Measurements from ENCODE around the gene SLC8B1. TPM values are rescaled to one million over a fixed set of nuclear protein-coding genes. Genes with fewer than 3 reads are reported as not detected.

SLC8B1 gene
- total RNA-seq, 4 donors from 2014 or later = 19.6 to 31.9 (median 28.5) TPM

GRCh38 chr12:113370923-113371682 lies 36.2 kb upstream of the SLC8B1 start:
- H3K36me3 ChIP-seq = peaks cover 8 to 67% (median 10%) of the 10 kb centered on the region in 3 donors
- no peak overlapping the region for H3K4me3 ChIP-seq
- no peaks in the 10 kb centered on the region for H3K4me1 ChIP-seq
- H3K27me3 ChIP-seq = no peaks in the 10 kb centered on the region
- 56 to 78% methylated on average over 5 of the region's 7 CpGs for WGBS, 2 donors
- no peaks in the 10 kb centered on the region for H3K9me3 ChIP-seq
- TF ChIP-seq POLR2A (IDR thresholded peaks at IDR 0.05) = no peak
- no peak for TF ChIP-seq CTCF (IDR thresholded peaks at IDR 0.05)
- intact Hi-C loops (cut with DNase I) = no loop called here
- H3K27ac ChIP-seq = no peak overlapping the region
- no peak for DNase-seq

GRCh38 chr12:113369391-113369985 lies 34.6 kb upstream of the SLC8B1 start:
- Histone ChIP-seq H3K9me3 (no peaks in the 10 kb centered on the region), H3K27me3 (no peaks in the 10 kb centered on the region), H3K36me3 (peaks cover 0 to 55% (median 5%) of the 10 kb centered on the region in 3 donors), H3K27ac (no peak overlapping the region), H3K4me3 (no peak overlapping the region), H3K4me1 (no peaks in the 10 kb centered on the region)
- DNase-seq = no peak
- intact Hi-C loops (cut with DNase I) = no loop called here
- WGBS, 2 donors = 72 to 75% methylated on average over 6 of the region's 6 CpGs
- TF ChIP-seq POLR2A (IDR thresholded peaks at IDR 0.05) (no peak), CTCF (IDR thresholded peaks at IDR 0.05) (no peak)

GRCh38 chr12:113368331-113368730 lies 33.4 kb upstream of the SLC8B1 start:
- Histone ChIP-seq H3K27me3 (no peaks in the 10 kb centered on the region), H3K4me3 (no peak overlapping the region), H3K36me3 (peaks cover 0 to 52% (median 5%) of the 10 kb centered on the region in 3 donors), H3K9me3 (no peaks in the 10 kb centered on the region), H3K4me1 (no peaks in the 10 kb centered on the region), H3K27ac (no peak overlapping the region)
- TF ChIP-seq CTCF (IDR thresholded peaks at IDR 0.05) = no peak
- no peak for TF ChIP-seq POLR2A (IDR thresholded peaks at IDR 0.05)
- intact Hi-C loops (cut with DNase I) = no loop called here
- 100% methylated on average over 1 of the region's 4 CpGs; no CpG with 5 or more reads in 1 of the 2 donors for WGBS, 2 donors
- no peak for DNase-seq

GRCh38 chr12:113366827-113367226 lies 31.9 kb upstream of the SLC8B1 start:
- intact Hi-C loops (cut with DNase I) = no loop called here
- TF ChIP-seq POLR2A (IDR thresholded peaks at IDR 0.05) (no peak), CTCF (IDR thresholded peaks at IDR 0.05) (no peak)
- H3K36me3 ChIP-seq = peaks cover 0 to 37% (median 0%) of the 10 kb centered on the region in 3 donors
- DNase-seq = no peak
- 65 to 87% methylated on average over 2 to 4 of the region's 4 CpGs for WGBS, 2 donors
- H3K4me3 ChIP-seq = no peak overlapping the region
- no peaks in the 10 kb centered on the region for H3K4me1 ChIP-seq
- no peak overlapping the region for H3K27ac ChIP-seq
- no peaks in the 10 kb centered on the region for H3K27me3 ChIP-seq
- no peaks in the 10 kb centered on the region for H3K9me3 ChIP-seq

- no peak overlapping the region for H3K4me3 ChIP-seq
- H3K4me1 ChIP-seq = no peaks in the 10 kb centered on the region
- no peak overlapping the region for H3K27ac ChIP-seq
- H3K9me3 ChIP-seq = no peaks in the 10 kb centered on the region
- no peaks in the 10 kb centered on the region for H3K27me3 ChIP-seq
- H3K36me3 ChIP-seq = peaks cover 0 to 27% (median 0%) of the 10 kb centered on the region in 3 donors
- no peak for DNase-seq
- 92% methylated on average over 7 of the region's 7 CpGs for WGBS, 2 donors
- TF ChIP-seq POLR2A (IDR thresholded peaks at IDR 0.05) (no peak), CTCF (IDR thresholded peaks at IDR 0.05) (no peak)
- intact Hi-C loops (cut with DNase I) = no loop called here
These were observed 30.9 kb upstream of the SLC8B1 start for GRCh38 chr12:113365639-113366395.
